GM10266 (cell line): ENCODE measurements around the gene ELOVL5.

Experiments
- DNase-seq: peaks from one replicate; pipeline ENCODE4 v3.0.0; 2012; ENCODE audit errors: extremely low spot score
- TF ChIP-seq, protein P1 (sequence below): IDR thresholded peaks from 2 replicates; pipeline ENCODE4 v1.5.1; 2012; ENCODE audit warnings: mild to moderate bottlenecking, low read depth; ENCODE audit not compliant: control insufficient read depth, insufficient read depth; ENCODE audit errors: missing control alignments

Gene ELOVL5

DNA sequence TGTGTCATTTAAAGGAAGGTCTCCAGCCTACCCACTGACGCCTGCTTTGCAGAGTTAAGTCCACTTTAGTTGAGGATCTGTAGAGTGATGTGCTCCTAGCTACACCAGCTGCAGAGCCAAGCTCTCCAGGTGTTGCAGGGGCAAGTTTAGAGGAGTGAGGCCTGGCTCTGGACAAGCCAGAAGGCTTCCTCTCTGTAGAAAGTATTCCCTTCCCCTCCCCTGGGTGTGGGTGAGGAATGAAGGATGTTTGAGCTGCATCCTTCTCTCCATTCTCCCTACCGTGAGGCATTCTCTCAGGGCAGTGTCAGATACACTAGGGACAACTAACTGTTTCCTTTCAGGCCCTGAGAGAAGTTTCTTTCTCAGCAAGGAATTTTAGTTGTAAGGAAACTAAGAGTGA, 66.5 kb downstream of the ELOVL5 start:
- TF ChIP-seq, protein P1, sequence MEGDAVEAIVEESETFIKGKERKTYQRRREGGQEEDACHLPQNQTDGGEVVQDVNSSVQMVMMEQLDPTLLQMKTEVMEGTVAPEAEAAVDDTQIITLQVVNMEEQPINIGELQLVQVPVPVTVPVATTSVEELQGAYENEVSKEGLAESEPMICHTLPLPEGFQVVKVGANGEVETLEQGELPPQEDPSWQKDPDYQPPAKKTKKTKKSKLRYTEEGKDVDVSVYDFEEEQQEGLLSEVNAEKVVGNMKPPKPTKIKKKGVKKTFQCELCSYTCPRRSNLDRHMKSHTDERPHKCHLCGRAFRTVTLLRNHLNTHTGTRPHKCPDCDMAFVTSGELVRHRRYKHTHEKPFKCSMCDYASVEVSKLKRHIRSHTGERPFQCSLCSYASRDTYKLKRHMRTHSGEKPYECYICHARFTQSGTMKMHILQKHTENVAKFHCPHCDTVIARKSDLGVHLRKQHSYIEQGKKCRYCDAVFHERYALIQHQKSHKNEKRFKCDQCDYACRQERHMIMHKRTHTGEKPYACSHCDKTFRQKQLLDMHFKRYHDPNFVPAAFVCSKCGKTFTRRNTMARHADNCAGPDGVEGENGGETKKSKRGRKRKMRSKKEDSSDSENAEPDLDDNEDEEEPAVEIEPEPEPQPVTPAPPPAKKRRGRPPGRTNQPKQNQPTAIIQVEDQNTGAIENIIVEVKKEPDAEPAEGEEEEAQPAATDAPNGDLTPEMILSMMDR: no peak

DNA sequence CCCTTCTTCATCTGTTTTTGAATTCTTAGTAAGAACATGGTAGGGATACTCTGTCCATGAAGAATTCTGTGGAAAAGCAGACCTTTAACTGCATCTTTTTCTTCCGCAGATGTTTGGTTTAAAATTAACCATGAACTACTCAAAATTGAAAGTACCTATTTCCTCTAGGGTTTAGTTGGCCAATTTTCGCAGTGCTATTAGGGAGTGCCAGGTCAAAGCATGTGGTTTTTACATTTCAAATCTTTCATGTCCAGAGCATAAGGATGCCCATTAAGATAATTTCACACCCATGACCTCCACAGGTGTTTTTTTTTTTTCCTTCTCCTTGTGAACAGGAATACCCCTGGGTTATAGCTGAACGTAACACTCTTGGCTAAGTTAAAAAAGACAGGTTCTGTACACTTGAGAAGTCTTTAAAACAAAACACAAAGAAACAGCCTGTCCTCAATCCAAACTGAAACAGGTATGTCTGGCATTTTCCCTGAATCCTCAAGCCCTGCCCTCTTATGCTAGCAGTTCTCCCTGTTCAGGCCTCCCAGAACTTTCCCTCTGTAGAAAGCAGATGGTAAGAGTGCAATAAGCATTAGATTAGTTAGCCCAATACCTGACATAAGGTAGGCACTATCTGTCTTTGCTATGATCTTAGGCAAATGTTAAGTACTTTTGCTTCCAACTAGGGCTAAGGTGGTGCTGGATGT, 67.1 kb downstream of the ELOVL5 start:
- no peak for DNase-seq
- TF ChIP-seq, protein P1: no peak

More for the DNA sequence above, 66.5 kb downstream of the ELOVL5 start:
- DNase-seq: no peak

DNA sequence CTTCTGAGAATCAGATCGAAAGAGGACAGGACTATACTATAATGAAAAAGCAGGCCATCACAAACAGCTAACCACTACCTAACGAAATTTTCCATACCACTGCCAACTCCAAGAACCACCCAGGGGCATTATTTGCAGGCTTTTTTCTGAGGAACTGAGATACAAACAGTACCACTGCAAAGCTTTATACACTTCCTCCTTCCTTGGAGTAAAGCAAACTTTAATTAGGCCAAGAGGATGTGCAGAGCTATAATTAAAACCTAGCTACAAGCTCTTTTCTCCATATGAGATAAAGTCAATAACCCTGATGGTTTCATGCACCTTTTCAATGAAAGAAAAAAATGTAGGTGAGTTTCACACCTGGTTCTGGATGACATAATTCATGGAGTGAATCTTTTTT, 68.5 kb downstream of the ELOVL5 start:
- DNase-seq: no peak
- TF ChIP-seq, protein P1: no peak

DNA sequence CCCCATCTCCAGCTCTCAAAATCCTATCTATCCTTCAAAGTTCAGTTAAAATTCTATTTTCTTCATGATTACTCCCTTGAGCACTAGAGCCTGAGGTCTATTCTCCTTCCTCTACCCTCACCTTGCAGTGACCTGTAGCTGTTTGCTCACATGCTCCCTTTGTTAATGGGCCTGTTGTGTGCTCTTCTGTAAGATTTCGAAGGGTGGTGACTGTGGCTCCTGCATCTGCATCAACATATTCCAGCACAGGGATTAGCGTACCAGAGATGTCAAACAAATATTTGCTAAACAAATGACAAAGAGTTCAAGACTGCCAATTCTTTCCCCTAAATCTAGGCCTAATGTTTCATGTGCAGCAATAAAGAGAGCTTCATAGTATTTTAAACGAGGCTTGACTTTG, 69.5 kb downstream of the ELOVL5 start:
- TF ChIP-seq, protein P1: no peak
- no peak for DNase-seq

DNA sequence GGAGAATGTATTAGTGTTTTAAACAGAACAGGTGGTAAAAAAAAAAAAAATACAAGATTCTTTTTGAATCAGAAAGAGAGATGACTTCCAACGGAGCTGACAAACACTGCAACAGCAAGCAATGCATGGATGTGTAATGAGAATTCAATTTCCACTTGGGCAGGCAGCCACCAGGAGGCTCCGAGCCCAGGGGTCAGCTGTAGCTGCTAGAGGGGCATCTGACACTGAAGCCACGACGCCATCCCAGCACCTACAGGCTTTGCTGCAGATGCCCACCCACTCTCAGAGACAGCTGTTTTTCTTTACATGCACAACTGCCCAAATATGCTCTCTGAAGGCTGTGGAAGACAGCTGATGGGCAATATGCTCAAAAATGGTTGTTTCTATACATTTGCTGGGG, 75.4 kb downstream of the ELOVL5 start:
- DNase-seq: no peak
- TF ChIP-seq, protein P1: no peak

DNA sequence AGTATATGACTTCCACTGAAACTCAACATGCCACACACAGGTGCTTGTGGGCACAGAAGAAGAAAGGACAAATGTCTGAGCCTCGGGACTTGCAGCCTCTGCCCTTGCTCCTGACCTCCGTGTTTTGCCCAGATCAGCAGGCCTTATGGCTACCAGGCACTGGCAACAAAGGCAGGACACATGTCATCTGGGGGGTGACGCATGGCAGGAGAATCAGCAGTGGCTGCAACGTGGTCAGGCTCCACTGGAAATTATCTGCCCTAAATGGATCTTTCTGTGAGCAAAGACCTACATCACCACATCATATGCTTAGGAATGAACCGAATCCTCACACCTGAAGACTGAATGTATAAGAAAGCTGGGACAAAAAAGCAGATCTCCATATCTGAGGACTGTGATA, 78.9 kb downstream of the ELOVL5 start:
- DNase-seq: no peak
- TF ChIP-seq, protein P1: no peak

DNA sequence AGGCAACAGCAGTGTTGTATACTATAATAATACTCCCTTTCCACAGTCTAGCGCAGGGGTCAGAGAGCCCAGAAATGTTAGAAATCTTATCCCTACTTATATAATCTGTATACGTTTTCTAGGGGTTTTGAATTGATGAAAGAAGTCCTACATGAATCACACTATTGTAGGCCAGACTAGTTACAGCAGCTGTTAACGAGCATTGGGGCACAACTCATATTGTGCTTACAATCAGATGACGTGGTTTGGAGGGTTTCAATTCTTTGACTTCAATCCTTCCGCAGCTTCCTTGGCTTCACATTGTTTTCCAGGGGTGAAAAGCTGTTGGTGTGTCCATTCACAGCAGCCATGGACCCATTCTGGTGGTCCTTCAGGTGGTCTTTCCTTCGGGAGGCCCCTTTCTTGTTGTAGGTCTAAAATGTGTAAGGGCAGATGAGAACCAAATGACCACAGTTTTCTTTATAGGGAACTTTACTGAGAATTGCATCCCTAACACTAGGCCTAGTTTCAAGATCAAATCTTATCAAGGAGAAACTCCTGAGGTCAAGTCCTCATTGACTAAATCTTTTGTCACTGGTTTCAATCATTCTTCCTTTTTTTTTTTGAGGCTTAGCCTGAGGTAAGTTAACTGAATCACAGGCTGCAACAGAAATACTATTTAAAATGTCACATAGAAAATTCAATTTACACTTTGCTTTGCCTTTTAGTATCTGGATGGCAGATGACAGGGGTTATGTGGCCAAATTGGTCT, 79.7 kb downstream of the ELOVL5 start:
- DNase-seq: no peak
- TF ChIP-seq, protein P1: no peak
